Vagina (tissue), 2 donors: Measurements from ENCODE around the gene TP53I13.

ENCODE experiments used
- POLR2A ChIP-seq, 2 donors: fragments of 450-650 bp; IDR thresholded peaks; one replicate each; pipeline ENCODE4 v1.6.1; 2017; ENCODE audit warnings: antibody characterized with exemption in 2 of 2, mild to moderate bottlenecking in 2 of 2, moderate library complexity in 2 of 2
- TF ChIP-seq, protein P1 (sequence below), 3 experiments: fragments of 450-650 bp in 2 of 3; fragments of 200-600 bp in 1 of 3; sonication (generic) in 1 of 3; IDR thresholded peaks; one replicate each; pipeline ENCODE4 v1.5.1; 2017 to 2019; ENCODE audit warnings: antibody characterized with exemption in 3 of 3, mild to moderate bottlenecking in 2 of 3, moderate library complexity in 2 of 3

DNA sequence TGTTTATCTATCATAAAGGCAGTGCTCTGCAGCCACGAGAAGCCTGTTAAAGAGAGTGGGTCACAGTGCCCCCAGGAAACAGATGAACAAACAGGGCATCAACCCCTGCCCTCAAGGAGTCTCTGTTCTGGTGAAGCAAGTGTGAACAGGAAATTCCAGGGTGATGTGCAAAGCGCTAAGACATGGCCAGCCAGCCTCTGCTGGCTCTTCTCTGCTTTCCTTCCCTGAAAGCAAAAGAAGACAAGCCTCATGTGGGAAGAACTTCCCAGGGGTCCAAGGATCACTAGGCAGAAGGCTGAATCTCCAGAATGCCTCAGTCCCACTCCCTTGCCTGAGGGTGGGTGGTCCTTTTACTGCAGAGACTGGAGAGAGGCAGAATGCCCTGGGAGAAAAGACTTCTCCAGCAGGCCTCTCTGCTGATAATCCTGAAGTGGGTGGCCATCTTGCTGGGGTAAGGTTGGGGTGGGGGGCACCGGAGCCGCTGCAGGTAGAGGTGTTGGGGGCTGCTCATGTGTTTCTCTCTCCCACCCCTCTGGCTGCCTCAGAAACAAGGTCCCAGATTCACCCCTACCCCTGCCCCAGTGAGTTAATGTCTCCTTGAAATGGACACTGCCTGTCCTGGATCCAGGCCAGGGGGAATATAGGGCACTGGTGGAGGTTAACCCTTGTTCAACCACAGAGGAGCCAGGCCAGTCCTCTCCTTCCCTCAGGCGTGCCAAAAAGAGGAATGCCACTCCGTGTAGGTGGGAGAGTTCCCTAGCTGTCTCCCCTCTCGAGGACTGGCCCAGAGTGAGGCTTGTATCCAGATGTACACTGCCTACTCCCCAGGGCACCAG, 26.8 kb downstream of the TP53I13 start:
- TF ChIP-seq, protein P1, sequence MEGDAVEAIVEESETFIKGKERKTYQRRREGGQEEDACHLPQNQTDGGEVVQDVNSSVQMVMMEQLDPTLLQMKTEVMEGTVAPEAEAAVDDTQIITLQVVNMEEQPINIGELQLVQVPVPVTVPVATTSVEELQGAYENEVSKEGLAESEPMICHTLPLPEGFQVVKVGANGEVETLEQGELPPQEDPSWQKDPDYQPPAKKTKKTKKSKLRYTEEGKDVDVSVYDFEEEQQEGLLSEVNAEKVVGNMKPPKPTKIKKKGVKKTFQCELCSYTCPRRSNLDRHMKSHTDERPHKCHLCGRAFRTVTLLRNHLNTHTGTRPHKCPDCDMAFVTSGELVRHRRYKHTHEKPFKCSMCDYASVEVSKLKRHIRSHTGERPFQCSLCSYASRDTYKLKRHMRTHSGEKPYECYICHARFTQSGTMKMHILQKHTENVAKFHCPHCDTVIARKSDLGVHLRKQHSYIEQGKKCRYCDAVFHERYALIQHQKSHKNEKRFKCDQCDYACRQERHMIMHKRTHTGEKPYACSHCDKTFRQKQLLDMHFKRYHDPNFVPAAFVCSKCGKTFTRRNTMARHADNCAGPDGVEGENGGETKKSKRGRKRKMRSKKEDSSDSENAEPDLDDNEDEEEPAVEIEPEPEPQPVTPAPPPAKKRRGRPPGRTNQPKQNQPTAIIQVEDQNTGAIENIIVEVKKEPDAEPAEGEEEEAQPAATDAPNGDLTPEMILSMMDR (IDR thresholded peaks at IDR 0.05): no peak
- no peak for TF ChIP-seq POLR2A (IDR thresholded peaks at IDR 0.05)
